ENCODE results near the gene ATXN2L. TPM values are rescaled to one million over a fixed set of nuclear protein-coding genes. Genes with fewer than 3 reads are reported as not detected.
"Not testable (repeated sequence)": the region's sequence is repeated elsewhere in the genome, so short reads cannot be mapped to it uniquely, and the experiment has no call there.

ATXN2L gene, protein sequence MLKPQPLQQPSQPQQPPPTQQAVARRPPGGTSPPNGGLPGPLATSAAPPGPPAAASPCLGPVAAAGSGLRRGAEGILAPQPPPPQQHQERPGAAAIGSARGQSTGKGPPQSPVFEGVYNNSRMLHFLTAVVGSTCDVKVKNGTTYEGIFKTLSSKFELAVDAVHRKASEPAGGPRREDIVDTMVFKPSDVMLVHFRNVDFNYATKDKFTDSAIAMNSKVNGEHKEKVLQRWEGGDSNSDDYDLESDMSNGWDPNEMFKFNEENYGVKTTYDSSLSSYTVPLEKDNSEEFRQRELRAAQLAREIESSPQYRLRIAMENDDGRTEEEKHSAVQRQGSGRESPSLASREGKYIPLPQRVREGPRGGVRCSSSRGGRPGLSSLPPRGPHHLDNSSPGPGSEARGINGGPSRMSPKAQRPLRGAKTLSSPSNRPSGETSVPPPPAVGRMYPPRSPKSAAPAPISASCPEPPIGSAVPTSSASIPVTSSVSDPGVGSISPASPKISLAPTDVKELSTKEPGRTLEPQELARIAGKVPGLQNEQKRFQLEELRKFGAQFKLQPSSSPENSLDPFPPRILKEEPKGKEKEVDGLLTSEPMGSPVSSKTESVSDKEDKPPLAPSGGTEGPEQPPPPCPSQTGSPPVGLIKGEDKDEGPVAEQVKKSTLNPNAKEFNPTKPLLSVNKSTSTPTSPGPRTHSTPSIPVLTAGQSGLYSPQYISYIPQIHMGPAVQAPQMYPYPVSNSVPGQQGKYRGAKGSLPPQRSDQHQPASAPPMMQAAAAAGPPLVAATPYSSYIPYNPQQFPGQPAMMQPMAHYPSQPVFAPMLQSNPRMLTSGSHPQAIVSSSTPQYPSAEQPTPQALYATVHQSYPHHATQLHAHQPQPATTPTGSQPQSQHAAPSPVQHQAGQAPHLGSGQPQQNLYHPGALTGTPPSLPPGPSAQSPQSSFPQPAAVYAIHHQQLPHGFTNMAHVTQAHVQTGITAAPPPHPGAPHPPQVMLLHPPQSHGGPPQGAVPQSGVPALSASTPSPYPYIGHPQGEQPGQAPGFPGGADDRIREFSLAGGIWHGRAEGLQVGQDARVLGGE
- 10 to 100 TPM; 37.0 to 40.7 TPM for total RNA-seq
- polyA plus RNA-seq: 10 to 100 TPM; 23.1 to 28.7 TPM

DNA sequence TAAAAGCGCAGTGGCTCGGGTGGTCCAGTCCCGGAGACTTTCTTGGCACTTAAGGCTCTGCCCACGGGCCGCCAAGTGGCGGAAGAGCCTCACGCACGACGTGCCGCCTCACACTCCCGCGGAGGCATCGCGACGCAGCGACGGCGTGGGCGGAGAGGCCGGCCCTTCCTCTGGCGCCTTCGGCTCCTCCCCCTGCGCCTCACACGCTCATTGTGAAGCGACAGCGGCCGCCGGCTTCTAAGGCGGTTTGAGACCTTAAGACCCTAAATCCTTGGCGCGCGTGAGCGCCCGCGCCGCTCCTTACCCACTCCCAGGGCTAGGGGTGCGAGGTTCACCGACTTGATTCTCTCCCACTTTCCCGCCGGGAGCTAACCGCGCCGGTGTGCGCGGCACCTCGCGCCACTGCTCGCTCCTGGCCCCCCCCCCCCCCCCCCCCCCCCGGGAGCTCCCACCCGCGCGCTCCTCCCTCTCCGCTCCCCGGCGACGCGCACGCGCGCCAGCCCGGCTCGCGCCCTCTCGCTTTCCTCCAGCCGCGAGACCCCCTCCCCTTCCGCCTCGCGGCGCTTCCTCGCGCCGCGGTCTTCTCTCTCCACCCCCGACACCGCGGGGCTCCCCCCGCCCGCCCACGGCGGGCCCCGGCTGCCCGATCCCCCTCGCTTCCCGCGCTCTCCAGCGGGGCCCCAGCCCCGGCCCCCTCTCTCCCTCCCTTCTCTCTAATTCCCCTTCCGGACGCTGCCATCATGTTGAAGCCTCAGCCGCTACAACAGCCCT lies at the start of gene ATXN2L:
Gene ATXN2L (plus strand): TSS at position 480 of the 771 bp plus-strand sequence. CDS start 261 bp downstream, at position 741.
- Histone ChIP-seq H3K9me3 (ENCODE audit: control insufficient read depth in 4 of 4, low read length in 3 of 4) (no peaks in the 10 kb centered on the region), H3K4me3 (ENCODE audit: low read depth in 1 of 3, low read length in 3 of 3) (peak within 1 kb of the TSS; percentile 74 to 98 (median 93)), H3K4me1 (ENCODE audit: control insufficient read depth in 4 of 4, insufficient read depth in 4 of 4, low read length in 3 of 4) (peaks cover 10 to 43% (median 37%) of the 10 kb centered on the region in 4 donors), H3K27ac (ENCODE audit: low read depth in 1 of 2, low read length in 2 of 2) (peak within 1 kb of the TSS; percentile 94 to 98), H3K9ac (ENCODE audit: low read depth in 1 of 2, low read length in 2 of 2) (peak within 1 kb of the TSS; percentile 89 to 94), H3K36me3 (ENCODE audit: control insufficient read depth in 4 of 4, insufficient read depth in 3 of 4, low read depth in 1 of 4, low read length in 3 of 4) (peaks cover 4 to 24% (median 21%) of the 10 kb centered on the region in 4 donors), H3K27me3 (ENCODE audit: control insufficient read depth in 4 of 4, insufficient read depth in 4 of 4, low read length in 3 of 4) (no peaks in the 10 kb centered on the region)
- DNase-seq (ENCODE audit: low spot score): peak; percentile 90
- TF ChIP-seq, protein P1, sequence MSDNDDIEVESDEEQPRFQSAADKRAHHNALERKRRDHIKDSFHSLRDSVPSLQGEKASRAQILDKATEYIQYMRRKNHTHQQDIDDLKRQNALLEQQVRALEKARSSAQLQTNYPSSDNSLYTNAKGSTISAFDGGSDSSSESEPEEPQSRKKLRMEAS (IDR thresholded peaks at IDR 0.05): peak; percentile 68
- peak in 1 of 2 donors; percentile 12 for TF ChIP-seq RAD21 (IDR thresholded peaks at IDR 0.05)
- TF ChIP-seq, protein P2, sequence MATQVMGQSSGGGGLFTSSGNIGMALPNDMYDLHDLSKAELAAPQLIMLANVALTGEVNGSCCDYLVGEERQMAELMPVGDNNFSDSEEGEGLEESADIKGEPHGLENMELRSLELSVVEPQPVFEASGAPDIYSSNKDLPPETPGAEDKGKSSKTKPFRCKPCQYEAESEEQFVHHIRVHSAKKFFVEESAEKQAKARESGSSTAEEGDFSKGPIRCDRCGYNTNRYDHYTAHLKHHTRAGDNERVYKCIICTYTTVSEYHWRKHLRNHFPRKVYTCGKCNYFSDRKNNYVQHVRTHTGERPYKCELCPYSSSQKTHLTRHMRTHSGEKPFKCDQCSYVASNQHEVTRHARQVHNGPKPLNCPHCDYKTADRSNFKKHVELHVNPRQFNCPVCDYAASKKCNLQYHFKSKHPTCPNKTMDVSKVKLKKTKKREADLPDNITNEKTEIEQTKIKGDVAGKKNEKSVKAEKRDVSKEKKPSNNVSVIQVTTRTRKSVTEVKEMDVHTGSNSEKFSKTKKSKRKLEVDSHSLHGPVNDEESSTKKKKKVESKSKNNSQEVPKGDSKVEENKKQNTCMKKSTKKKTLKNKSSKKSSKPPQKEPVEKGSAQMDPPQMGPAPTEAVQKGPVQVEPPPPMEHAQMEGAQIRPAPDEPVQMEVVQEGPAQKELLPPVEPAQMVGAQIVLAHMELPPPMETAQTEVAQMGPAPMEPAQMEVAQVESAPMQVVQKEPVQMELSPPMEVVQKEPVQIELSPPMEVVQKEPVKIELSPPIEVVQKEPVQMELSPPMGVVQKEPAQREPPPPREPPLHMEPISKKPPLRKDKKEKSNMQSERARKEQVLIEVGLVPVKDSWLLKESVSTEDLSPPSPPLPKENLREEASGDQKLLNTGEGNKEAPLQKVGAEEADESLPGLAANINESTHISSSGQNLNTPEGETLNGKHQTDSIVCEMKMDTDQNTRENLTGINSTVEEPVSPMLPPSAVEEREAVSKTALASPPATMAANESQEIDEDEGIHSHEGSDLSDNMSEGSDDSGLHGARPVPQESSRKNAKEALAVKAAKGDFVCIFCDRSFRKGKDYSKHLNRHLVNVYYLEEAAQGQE (IDR thresholded peaks at IDR 0.05): peak; percentile 67
- TF ChIP-seq SP1 (IDR thresholded peaks at IDR 0.05): peak; percentile 69
- peak; percentile 23 to 47 for TF ChIP-seq RXRA (IDR thresholded peaks at IDR 0.05)
- no peak for TF ChIP-seq HNF4A (conservative IDR thresholded peaks at IDR 0.05)
- peak; percentile 99 to 100 for TF ChIP-seq EGR1 (IDR thresholded peaks at IDR 0.05; ENCODE audit: low read depth in 2 of 2)
- TF ChIP-seq, protein P3, sequence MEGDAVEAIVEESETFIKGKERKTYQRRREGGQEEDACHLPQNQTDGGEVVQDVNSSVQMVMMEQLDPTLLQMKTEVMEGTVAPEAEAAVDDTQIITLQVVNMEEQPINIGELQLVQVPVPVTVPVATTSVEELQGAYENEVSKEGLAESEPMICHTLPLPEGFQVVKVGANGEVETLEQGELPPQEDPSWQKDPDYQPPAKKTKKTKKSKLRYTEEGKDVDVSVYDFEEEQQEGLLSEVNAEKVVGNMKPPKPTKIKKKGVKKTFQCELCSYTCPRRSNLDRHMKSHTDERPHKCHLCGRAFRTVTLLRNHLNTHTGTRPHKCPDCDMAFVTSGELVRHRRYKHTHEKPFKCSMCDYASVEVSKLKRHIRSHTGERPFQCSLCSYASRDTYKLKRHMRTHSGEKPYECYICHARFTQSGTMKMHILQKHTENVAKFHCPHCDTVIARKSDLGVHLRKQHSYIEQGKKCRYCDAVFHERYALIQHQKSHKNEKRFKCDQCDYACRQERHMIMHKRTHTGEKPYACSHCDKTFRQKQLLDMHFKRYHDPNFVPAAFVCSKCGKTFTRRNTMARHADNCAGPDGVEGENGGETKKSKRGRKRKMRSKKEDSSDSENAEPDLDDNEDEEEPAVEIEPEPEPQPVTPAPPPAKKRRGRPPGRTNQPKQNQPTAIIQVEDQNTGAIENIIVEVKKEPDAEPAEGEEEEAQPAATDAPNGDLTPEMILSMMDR (IDR thresholded peaks at IDR 0.05; ENCODE audit: low read depth, low read length, missing input control): peak; percentile 10
- no peak for TF ChIP-seq FOXA2 (IDR thresholded peaks at IDR 0.05)
- TF ChIP-seq, protein P4, sequence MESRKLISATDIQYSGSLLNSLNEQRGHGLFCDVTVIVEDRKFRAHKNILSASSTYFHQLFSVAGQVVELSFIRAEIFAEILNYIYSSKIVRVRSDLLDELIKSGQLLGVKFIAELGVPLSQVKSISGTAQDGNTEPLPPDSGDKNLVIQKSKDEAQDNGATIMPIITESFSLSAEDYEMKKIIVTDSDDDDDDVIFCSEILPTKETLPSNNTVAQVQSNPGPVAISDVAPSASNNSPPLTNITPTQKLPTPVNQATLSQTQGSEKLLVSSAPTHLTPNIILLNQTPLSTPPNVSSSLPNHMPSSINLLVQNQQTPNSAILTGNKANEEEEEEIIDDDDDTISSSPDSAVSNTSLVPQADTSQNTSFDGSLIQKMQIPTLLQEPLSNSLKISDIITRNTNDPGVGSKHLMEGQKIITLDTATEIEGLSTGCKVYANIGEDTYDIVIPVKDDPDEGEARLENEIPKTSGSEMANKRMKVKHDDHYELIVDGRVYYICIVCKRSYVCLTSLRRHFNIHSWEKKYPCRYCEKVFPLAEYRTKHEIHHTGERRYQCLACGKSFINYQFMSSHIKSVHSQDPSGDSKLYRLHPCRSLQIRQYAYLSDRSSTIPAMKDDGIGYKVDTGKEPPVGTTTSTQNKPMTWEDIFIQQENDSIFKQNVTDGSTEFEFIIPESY (IDR thresholded peaks at IDR 0.05): peak; percentile 55
- no peak for TF ChIP-seq JUND (IDR thresholded peaks at IDR 0.05)
- TF ChIP-seq HNF4G (IDR thresholded peaks at IDR 0.05): no peak
- no peak for TF ChIP-seq NR2F2 (IDR thresholded peaks at IDR 0.05)
- TF ChIP-seq, protein P5, sequence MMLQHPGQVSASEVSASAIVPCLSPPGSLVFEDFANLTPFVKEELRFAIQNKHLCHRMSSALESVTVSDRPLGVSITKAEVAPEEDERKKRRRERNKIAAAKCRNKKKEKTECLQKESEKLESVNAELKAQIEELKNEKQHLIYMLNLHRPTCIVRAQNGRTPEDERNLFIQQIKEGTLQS (IDR thresholded peaks at IDR 0.05): no peak
- TF ChIP-seq YY1 (IDR thresholded peaks at IDR 0.05): peak; percentile 81
- TF ChIP-seq GABPA (IDR thresholded peaks at IDR 0.05 in 1 of 2, conservative IDR thresholded peaks at IDR 0.05 in 1 of 2): peak in 1 of 2 donors; percentile 75
- under 1% methylated on average over 91 of the region's 91 CpGs for whole genome bisulfite sequencing

DNA sequence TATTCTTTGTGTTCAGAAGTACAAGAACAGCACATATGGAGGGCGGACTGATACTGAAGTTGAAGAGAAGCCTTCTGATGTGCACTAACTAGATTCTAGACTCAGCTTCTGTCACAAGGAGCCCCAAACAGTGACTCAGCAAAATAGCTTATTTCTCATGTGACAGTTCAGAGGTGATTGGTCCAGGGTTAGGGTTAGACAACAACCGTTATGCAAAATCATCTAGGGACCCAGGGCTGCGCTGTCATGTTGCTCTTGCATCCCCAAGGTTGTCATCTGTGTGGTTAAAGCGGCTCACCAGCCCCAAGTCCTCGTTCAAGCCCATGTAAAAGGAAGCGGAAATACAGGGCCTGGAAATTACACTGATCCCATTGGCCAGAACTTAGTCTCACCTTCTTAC lies 41.1 kb upstream of the ATXN2L start:
- not testable (repeated sequence) for DNase-seq (ENCODE audit: low spot score); H3K27me3 ChIP-seq (ENCODE audit: control insufficient read depth in 4 of 4, insufficient read depth in 4 of 4, low read length in 3 of 4); H3K9me3 ChIP-seq (ENCODE audit: control insufficient read depth in 4 of 4, low read length in 3 of 4); H3K4me1 ChIP-seq (ENCODE audit: control insufficient read depth in 4 of 4, insufficient read depth in 4 of 4, low read length in 3 of 4); H3K27ac ChIP-seq (ENCODE audit: low read depth in 1 of 2, low read length in 2 of 2); H3K4me3 ChIP-seq (ENCODE audit: low read depth in 1 of 3, low read length in 3 of 3); H3K9ac ChIP-seq (ENCODE audit: low read depth in 1 of 2, low read length in 2 of 2); H3K36me3 ChIP-seq (ENCODE audit: control insufficient read depth in 4 of 4, insufficient read depth in 3 of 4, low read depth in 1 of 4, low read length in 3 of 4)
- no CpG with 5 or more reads among the region's 6 CpGs for WGBS

DNA sequence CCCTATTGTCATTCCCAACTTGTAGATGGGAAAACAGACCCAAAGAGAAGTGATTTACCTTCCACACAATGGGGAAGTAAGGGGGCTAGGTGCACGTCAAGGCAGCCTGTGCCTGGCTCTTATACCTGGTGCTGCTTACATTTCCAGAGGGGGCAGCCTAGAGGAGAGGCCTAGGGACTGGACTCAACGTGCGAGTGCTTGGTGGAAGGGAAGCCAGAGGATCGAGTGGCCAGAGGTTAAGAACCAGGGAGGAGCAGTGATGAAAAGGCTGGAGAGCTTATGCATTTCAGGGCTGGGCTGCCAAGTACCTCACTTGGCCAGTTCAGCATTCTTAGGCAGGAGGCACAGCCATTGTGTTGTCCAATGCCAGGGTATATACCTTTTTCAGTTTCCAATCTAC lies 40.4 kb upstream of the ATXN2L start:
- H3K9ac ChIP-seq (ENCODE audit: low read depth in 1 of 2, low read length in 2 of 2); DNase-seq (ENCODE audit: low spot score); H3K9me3 ChIP-seq (ENCODE audit: control insufficient read depth in 4 of 4, low read length in 3 of 4); H3K36me3 ChIP-seq (ENCODE audit: control insufficient read depth in 4 of 4, insufficient read depth in 3 of 4, low read depth in 1 of 4, low read length in 3 of 4); H3K4me3 ChIP-seq (ENCODE audit: low read depth in 1 of 3, low read length in 3 of 3); H3K27ac ChIP-seq (ENCODE audit: low read depth in 1 of 2, low read length in 2 of 2); H3K27me3 ChIP-seq (ENCODE audit: control insufficient read depth in 4 of 4, insufficient read depth in 4 of 4, low read length in 3 of 4); H3K4me1 ChIP-seq (ENCODE audit: control insufficient read depth in 4 of 4, insufficient read depth in 4 of 4, low read length in 3 of 4): not testable (repeated sequence)
- no CpG with 5 or more reads among the region's 4 CpGs for WGBS

Data from liver (tissue), 9 donors.